HG02840 (cell line): ENCODE results near the gene PBXIP1.
"Not testable (repeated sequence)": the region's sequence is repeated elsewhere in the genome, so short reads cannot be mapped to it uniquely, and the experiment has no call there.

Source experiments
- ATAC-seq: cut with Tn5 transposase; IDR thresholded peaks from one replicate; pipeline ENCODE4 v1.9.1; 2021; ENCODE audit warnings: mild to moderate bottlenecking, moderate library complexity, moderate number of reproducible peaks; ENCODE audit not compliant: unreplicated experiment, low FRiP score

The PBXIP1 gene

DNA sequence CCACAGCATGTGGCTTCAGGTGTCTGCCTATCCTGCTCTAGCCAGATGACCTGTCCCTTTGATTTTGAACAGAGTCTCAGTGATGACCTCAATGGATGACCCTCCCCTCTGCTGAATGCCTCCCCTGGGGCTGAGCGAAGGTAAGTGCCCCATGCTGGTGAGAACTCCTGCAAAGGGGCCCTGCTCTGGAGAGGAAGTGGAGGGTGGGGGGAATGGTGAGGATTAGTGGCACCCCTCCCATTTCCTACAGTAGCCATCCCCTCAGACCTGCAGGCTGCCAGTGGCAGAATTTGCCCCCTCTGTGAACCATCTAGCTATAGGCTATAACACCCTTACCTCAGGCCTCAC is 15.7 kb downstream of the PBXIP1 start:
- no peak for ATAC-seq

DNA sequence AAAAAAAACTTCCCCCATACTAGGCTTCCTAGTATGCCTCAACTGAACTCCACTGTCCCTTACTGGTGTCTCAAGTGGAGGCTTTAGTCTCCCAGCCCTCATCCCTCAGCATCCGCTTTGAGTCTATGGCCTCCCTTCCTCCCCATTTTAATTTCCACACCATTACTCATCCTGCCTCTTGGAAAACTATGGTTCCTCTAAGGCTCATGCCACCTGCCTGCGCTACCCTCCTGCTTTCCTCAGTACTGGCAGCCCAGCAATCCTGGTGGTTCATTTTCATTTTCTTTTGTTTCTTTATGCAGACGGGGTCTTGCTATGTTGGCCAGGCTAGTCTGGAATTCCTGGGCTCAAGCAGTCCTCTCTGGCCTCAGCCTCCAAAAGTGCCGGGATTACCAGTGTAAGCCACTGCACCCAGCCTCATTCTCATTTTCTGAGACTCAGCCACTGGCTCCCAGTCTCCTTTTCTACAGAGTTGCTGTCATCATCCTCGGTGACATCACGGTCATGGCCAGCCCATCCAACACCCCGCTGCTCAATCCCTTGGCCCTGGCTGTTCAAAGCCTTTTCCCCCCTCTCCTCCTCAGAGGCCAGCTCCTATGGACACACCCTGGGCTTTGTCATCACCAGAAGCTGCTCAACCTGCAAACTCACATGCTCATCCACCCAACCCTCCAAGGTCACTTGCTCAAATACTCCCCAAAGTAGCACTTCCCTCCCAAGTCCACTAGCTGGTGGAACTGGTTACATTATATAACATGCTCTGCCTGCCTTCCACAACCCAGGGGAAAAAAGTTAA is 17.1 kb downstream of the PBXIP1 start:
- no peak for ATAC-seq

GRCh38 chr1:154937988-154938386 is 17.9 kb downstream of the PBXIP1 start:
- ATAC-seq, result no peak

- ATAC-seq, result peak; percentile 57
Observed at GRCh38 chr1:154937085-154937987, 18.6 kb downstream of the PBXIP1 start.

GRCh38 chr1:154936555-154937084 is 19.3 kb downstream of the PBXIP1 start, which contains the start of gene PMVK:
Gene PMVK (minus strand): TSS chr1:154936719. CDS start chr1:154936685, 34 bp downstream.
- ATAC-seq, result peak; percentile 80

DNA sequence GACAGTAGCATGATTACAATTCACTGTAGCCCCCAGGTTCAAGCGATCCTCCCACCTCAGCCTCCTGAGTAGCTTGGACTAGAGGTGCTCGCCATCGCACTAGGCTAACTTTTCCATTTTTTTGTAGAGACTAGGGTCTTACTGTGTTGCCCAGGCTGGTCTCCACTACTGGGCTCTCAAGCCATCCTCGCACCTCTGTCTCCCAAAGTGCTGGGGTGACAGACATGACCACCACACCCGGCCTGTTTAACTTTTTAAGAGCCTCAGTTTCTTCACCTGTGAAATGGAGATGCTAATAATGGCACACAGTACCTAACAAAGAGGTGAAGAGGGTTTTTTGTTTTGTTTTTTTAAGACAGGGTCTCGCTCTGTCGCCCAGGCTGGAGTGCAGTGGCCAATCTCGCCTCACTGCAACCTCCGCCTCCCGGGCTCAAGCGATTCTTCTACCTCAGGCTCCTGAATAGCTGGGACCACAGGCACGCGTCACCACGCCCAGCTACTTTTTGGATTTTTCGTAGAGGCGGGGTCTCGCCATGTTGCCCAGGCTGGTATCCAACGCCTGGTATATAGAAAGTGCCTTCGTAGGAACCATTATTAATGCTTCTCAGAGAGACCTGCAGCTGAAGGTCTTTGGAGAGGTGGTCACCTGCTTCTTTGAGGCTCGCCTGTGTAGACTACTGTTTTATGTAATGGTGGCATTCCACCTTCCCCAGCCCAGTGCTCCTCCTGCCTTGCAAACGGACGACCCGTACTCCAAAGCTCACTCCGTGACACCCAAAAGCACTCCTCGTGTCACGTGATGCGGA is 19.9 kb downstream of the PBXIP1 start:
- no peak for ATAC-seq

GRCh38 chr1:154934358-154934948 is 21.4 kb downstream of the PBXIP1 start:
- ATAC-seq, result no peak

GRCh38 chr1:154931940-154932487 is 23.9 kb downstream of the PBXIP1 start:
- no peak for ATAC-seq

- ATAC-seq, result no peak
Observed at GRCh38 chr1:154926201-154926600, 29.7 kb downstream of the PBXIP1 start.

DNA sequence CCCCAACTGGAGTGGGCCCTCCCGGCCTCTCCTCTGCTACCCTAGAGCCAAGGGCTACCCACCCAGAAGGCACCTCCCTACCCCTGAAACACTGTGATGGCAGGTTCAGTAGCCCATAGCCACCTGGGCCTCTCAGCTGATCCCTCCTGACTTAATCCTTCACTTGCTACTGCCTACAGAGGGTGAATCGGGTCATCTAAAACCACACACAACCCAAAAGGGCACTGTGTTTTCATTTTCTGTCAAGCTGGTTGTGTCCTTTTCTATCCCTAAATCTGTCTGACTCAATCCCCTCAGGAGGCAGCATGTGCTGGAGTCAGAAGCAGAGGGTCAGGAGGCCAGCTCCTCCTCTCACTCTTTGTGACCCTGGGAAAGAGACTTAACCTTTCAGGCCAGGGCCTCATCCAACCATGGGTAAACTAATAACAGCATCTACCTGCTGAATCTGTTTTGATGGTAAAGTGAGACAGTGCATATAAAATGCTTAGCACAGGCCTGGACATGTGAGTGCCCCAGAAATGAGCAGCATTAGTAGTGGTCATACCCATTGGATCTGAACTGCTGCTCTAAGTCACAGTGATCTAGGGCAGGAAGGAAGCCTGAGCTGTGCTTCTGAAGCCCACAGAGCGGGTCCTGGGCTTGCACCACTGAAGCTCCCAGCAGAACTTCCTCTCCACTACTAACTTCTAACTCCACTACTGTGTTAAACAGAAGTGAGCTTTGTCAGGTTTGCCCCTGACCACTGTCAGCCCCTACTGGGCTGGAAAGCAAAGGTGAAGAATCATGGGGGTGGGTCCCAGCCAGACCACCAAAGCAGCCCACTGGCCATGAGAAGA is 30.3 kb downstream of the PBXIP1 start:
- no peak for ATAC-seq

- ATAC-seq, result no peak
Observed at GRCh38 chr1:154923695-154924094, 32.2 kb downstream of the PBXIP1 start.

DNA sequence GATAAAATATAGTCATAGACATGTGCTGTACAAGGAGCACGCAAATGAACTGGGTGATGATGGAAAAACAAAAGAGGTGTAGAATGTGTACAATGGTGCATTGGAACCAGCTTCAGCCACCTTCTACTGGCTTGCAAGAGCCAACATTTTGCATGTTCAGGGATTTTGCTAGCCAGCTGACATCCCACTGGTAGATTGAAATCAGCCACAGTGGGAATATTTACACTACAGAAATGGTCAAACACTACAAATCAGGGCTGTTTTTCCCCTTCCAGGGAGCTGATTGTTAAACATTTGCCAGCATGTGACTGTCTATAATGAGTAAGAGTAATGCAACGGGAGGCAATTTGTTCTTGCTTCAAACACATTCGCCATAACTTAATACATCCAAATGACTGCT is 42.6 kb downstream of the PBXIP1 start:
- ATAC-seq, result no peak

- ATAC-seq, result no peak
Observed at GRCh38 chr1:154912755-154913154, 43.1 kb downstream of the PBXIP1 start.

- ATAC-seq, result no peak
Observed at GRCh38 chr1:154911691-154912550, 44.0 kb downstream of the PBXIP1 start.

- no peak for ATAC-seq
Observed at GRCh38 chr1:154910851-154911250, 45.0 kb downstream of the PBXIP1 start.

GRCh38 chr1:154908937-154909336 is 47.0 kb downstream of the PBXIP1 start:
- ATAC-seq, result no peak

DNA sequence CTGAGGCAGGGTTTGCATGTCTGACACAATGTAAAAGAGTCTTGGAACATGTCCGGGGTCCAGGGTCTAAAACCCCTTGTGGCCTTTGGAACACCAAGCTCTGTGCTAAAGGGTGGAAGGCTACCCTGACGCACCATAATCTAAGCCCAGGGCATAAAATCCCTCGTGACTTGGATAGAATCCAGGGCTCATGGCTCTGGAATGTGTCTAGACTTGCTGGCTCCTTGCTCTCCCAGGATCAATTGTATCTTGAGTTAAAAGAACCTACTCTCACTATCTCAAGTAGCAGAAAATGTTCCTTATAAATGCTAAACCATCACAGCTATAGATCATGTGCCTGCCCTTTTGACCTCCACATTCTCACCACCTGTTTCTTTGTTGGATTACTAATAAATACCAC is 47.8 kb downstream of the PBXIP1 start:
- ATAC-seq, result not testable (repeated sequence)

DNA sequence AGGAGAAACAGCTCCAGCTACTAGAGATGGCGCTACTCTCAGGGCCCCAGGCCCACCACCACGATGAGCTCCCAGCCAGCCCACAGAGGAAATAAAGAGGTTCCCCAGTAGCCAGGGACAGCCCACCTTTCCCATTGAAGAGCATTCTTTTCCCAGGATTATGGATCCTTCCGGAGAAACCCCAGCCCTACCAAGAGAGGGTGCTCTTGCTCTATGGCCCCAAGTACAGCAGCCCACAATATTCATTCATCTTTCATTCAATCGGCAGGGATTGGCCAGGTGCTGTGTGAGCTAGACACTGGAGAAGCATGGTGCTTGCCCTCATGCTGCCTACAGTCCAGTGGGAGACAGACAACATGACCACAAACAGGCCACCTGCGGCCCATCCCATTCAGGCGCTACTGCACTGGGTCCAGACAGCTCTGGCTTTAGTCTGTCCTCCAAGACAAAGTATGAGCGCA is 49.2 kb downstream of the PBXIP1 start:
- no peak for ATAC-seq
